Measurements from ENCODE around the gene CACNA1G.

CACNA1G gene

GRCh38 chr17:50533720-50534148, 26.8 kb upstream of the CACNA1G start:
- DNase-seq (ENCODE audit: low read depth): no peak

DNA sequence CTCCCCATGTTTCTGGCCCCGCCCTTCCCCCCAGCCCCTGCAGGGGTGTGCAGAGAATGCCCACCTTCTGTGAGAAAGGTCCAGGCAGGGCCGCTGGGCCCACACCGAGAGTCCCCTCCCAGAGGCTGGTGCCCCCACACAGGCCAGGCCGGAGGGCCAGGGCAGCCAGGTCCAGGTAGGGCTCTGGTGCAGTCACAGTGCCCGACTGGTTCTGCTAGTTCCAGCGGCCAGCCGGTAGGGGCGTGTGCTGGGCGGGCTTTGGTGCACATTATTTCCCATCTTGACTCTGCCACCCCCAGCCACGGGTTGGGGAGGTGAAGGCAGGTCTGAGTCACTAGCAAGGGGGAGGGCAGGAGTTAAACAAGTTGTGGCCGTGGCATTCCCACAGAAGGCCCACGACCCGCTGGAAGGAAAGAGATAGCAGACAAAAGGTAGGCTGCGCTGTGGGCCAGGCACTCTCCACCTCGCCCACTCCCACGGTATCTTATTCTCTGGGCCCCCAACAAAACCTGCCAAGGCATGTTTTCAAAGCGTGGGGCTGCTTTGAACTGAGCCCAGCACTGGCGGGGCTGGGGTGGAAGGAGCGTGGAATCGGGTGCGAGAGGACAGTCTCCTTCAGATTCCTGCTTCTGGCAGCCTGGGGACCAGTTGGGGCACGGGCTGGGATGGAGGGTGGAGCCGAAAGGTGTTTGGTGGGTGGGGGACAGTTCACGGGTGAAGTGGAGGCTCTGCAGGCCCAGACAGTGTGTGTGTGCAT, 26.1 kb upstream of the CACNA1G start:
- DNase-seq (ENCODE audit: low read depth): no peak

DNA sequence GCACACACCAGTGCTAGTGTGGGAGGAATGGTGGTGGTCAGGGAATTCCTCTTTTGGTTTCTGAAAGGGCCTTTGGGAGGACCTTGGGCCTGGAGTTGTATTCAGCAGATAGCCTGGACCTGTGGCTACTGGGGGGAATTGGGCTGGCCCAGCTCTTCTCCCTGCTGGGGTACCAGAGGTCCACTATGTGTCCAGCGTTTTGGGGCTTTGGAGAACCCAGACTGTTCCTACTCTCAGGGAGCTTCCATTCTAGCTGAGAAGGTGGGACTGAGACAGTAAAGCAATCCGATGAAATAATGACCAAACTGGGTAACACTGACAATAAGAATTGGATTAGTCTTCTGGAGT, 25.6 kb upstream of the CACNA1G start:
- no peak for DNase-seq (ENCODE audit: low read depth)

DNA sequence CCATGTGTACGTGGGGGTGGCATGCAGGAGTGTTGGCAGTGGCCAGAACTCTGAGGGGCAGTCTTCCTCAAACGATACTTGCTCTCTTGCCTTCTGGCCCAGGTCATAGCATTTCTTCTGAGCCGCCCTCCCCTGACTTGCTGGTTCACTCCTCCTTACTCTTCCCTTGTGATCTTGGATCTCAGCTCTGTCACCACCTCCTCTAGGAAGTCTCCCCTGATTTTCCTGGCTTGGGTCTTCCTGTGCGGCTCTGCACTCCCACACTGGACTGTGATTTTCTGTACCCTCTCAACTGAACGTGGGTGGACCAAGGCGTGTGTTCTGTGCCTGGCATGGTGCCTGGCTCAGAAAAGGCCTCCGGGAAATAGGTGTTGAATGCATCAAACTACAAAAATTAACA, 25.1 kb upstream of the CACNA1G start:
- DNase-seq (ENCODE audit: low read depth): no peak

- no peak for DNase-seq (ENCODE audit: low read depth)
Observed at GRCh38 chr17:50536683-50537646, 23.6 kb upstream of the CACNA1G start.

- no peak for DNase-seq (ENCODE audit: low read depth)
Observed at GRCh38 chr17:50537721-50538548, 22.6 kb upstream of the CACNA1G start.

GRCh38 chr17:50538549-50539410, 21.7 kb upstream of the CACNA1G start:
- no peak for DNase-seq (ENCODE audit: low read depth)

- DNase-seq (ENCODE audit: low read depth): no peak
Observed at GRCh38 chr17:50539762-50540559, 20.6 kb upstream of the CACNA1G start.

DNA sequence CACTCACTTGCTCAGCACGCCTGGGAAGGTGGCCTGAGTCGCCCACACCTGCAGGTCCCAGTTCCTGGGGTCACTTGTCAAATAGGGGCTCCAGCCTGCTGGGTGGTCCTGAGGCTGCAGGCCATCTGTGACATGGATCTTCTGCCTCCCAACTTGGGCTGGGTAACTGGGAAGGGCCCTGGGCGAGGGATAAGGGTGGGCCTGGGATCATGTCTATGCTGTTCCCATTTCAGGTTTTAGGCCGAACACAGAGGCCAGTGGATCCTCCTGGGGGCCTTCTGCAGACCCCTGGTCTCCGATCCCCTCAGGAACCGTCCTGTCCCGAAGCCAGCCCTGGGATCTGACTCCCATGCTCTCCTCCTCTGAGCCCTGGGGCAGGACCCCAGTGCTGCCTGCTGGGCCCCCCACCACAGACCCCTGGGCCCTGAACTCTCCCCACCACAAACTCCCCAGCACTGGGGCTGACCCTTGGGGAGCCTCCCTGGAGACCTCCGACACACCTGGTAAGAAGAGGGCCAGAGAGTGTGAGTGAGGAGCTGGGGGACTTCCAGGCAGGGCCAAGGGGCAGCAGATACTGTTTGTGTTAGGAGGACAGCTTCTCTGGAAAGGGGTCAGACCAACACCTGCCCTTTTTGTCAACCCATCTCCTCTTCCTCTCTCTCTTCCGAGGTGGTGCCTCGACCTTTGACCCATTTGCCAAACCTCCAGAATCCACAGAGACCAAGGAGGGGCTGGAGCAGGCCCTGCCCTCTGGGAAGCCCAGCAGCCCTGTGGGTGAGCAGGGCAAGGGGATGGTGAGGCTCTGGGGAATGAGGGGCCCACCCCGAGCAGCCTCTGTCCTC, 19.7 kb upstream of the CACNA1G start:
- DNase-seq (ENCODE audit: low read depth): no peak

DNA sequence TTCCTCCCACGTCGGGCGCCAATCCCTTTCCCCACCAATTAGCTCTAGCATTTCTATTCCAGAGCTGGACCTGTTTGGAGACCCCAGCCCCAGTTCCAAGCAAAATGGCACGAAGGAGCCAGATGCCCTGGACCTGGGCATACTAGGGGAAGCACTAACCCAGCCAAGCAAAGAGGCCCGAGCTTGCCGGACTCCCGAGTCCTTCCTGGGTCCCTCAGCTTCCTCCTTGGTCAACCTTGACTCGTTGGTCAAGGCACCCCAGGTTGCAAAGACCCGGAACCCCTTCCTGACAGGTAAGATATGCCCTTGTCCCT, 19.2 kb upstream of the CACNA1G start:
- DNase-seq (ENCODE audit: low read depth): no peak

DNA sequence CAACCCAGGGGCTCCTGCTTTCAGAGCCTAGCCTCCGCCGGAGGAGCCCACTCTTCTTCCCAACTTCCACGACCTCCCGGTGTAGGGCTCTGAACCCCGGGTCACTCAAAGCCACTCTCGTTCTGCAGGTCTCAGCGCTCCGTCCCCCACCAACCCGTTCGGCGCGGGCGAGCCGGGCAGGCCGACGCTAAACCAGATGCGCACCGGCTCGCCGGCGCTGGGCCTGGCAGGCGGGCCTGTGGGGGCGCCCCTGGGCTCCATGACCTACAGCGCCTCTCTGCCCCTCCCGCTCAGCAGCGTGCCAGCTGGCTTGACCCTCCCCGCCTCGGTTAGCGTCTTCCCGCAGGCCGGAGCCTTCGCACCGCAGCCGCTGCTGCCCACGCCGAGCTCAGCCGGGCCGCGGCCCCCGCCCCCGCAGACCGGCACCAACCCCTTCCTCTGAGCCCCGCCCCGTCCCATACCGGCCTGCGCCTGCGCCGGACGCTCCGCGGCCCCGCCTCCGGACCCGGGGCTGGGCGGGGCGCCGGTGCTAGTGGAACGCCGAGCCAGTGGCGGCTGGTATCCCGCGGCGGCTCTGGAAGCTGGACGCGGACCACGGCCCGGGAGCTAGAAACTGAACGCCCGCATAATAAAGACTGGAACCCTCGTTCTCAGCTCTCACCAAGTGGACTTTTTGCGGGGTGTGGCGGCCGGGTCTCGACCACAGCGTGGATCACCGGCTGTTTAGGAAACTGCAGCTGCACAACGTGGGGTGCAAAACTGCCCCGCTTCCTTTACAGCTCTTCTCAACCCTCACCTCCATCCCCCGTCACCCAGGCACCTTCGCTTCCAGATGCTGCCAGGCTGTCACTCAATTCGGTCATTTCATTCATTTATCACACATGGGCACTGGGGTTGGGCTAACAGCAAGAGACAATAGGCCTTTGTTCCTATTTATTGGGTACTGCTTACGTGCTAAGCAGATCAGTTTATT, 18.5 kb upstream of the CACNA1G start:
- DNase-seq (ENCODE audit: low read depth): peak; percentile 77

- no peak for DNase-seq (ENCODE audit: low read depth)
Observed at GRCh38 chr17:50542795-50543774, 17.4 kb upstream of the CACNA1G start.

DNA sequence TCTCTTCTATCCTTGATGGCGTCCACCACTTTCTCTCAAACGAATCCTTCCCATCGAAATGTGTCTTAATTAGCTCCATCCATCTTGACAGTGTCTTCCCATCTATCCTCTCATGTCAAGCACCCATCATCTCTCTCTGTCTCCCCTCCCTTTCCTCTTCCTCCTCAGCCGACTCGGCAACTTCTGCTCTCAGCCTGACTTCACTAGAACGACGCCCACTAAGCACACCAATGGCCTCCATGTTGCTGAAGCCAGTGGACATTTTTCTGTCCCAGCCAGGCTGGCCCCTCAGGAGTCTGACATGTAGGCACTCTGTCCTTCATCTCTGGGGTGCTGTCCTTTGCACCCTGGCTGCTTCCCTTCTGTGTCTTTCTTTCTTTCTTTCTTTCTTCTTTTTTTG, 16.0 kb upstream of the CACNA1G start:
- DNase-seq (ENCODE audit: low read depth): no peak

DNA sequence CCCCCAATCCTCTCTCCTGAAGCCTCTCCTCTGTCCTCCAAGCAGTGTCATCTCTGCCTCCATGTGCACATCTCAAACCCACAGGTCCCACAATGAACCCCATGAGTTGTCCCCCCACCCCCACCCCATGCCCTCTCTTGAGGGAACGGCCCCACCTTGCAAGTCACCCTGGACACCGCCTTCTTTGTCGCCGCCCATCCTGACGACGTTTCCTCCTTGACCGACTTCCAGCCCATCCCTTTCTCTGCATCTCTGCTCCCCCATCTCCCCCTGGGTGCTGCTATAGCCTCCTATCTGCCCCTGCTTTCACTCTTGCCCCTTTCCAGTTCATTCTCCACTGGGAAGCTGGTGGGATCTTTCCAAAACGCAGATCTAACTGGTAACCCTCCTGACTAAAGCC, 15.2 kb upstream of the CACNA1G start:
- DNase-seq (ENCODE audit: low read depth): no peak

DNA sequence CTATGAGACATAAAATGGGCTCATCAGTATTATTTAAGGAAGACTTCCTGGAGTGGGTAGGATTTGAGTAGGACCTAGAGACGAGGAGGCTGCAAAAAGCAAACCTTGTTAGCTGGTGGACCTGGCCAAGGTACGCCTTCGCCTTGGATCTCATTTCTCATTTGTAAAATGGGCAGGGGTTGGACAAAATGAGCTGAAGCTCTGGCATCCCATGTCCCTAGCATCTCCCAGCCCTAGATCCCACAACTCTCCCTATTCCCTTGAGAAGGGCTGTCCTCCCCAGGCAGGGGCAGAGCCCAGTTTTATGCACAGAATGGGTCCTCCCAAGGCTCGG, 13.8 kb upstream of the CACNA1G start:
- no peak for DNase-seq (ENCODE audit: low read depth)

GRCh38 chr17:50547035-50547735, 13.3 kb upstream of the CACNA1G start, which contains the start of gene SPATA20:
Gene SPATA20, plus strand, starts transcription at chr17:50547174. Its CDS starts 35 bp downstream, at chr17:50547209.
- DNase-seq (ENCODE audit: low read depth): peak; percentile 85

DNA sequence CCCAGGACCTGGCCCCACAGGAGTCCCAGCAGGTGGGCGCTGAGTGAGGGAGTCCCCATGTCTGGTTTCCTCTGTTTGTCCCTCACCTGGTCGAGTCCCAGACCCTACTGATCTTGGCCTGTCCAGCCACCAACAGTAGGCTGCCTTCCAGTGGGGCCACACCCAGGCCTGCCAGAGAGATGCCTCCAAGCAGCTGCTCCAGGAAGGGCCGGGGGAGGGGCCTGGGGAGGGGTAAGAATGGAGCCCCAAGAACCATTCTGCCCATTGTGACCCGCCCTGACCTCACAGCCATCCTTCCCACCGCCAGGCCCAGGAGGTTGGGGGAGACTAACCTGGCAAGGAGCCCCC, 12.8 kb upstream of the CACNA1G start:
- peak; percentile 14 for DNase-seq (ENCODE audit: low read depth)

Data from CMK (cell line).